HEK293T (cell line): Measurements from ENCODE around the gene MFSD6L.

Experiments used
- CTCF ChIA-PET: fragments of 350-600 bp; formaldehyde crosslinking; extraction: SDS; loops from one replicate; lab custom pipeline; 2021; ENCODE audit warnings: antibody characterized with exemption, inconsistent platforms; lab: Yijun Ruan, JAX
- POLR2A ChIA-PET: fragments of 350-600 bp; formaldehyde crosslinking; extraction: SDS; loops from one replicate; lab custom pipeline; 2020; ENCODE audit warnings: antibody characterized with exemption, inconsistent platforms; lab: Yijun Ruan, JAX
- DNase-seq: peaks from one replicate; pipeline ENCODE4 v3.0.0; 2012; ENCODE audit warnings: mixed read lengths; ENCODE audit errors: extremely low spot score
- ARNT ChIP-seq: fragments of 450-650 bp; IDR thresholded peaks from 2 replicates; pipeline ENCODE4 v1.6.1; 2017; ENCODE audit warnings: mild to moderate bottlenecking
- BHLHE40 ChIP-seq: fragments of 450-650 bp; IDR thresholded peaks from 2 replicates; pipeline ENCODE4 v1.6.1; 2016; ENCODE audit warnings: mild to moderate bottlenecking, moderate library complexity, borderline replicate concordance
- CTBP1 ChIP-seq: fragments of 450-650 bp; IDR thresholded peaks from 2 replicates; pipeline ENCODE4 v1.6.1; 2016; ENCODE audit warnings: borderline replicate concordance
- ELF4 ChIP-seq: fragments of 450-650 bp; IDR thresholded peaks from 2 replicates; pipeline ENCODE4 v1.6.1; 2017; ENCODE audit warnings: antibody characterized with exemption
- FOXA1 ChIP-seq: fragments of 450-650 bp; IDR thresholded peaks from 2 replicates; pipeline ENCODE4 v1.6.1; 2016; ENCODE audit warnings: mild to moderate bottlenecking
- FOXK2 ChIP-seq: fragments of 450-650 bp; IDR thresholded peaks from 2 replicates; pipeline ENCODE4 v1.6.1; 2016; ENCODE audit warnings: mild to moderate bottlenecking
- FOXM1 ChIP-seq: fragments of 450-650 bp; IDR thresholded peaks from 2 replicates; pipeline ENCODE4 v1.6.1; 2017; ENCODE audit warnings: mild to moderate bottlenecking, borderline replicate concordance
- HDGF ChIP-seq: fragments of 450-650 bp; IDR thresholded peaks from 2 replicates; pipeline ENCODE4 v1.6.1; 2017; ENCODE audit warnings: antibody characterized with exemption, borderline replicate concordance
- L3MBTL2 ChIP-seq: fragments of 450-650 bp; conservative IDR thresholded peaks from 2 replicates; pipeline ENCODE4 v1.6.1; 2016; ENCODE audit warnings: mild to moderate bottlenecking
- LEF1 ChIP-seq: fragments of 450-650 bp; IDR thresholded peaks from 2 replicates; pipeline ENCODE4 v1.6.1; 2017; ENCODE audit warnings: mild to moderate bottlenecking, borderline replicate concordance
- NFRKB ChIP-seq: fragments of 450-650 bp; IDR thresholded peaks from 2 replicates; pipeline ENCODE4 v1.6.1; 2016; ENCODE audit warnings: mild to moderate bottlenecking, moderate library complexity
- SP1 ChIP-seq: fragments of 450-650 bp; IDR thresholded peaks from 2 replicates; pipeline ENCODE4 v1.6.1; 2017
- SUZ12 ChIP-seq: fragments of 450-650 bp; IDR thresholded peaks from 2 replicates; pipeline ENCODE4 v1.6.1; 2016; ENCODE audit warnings: mild to moderate bottlenecking
- TARDBP ChIP-seq: fragments of 450-650 bp; IDR thresholded peaks from 2 replicates; pipeline ENCODE4 v1.6.1; 2016
- ZNF384 ChIP-seq: fragments of 450-650 bp; IDR thresholded peaks from 2 replicates; pipeline ENCODE4 v1.6.1; 2016
- TF ChIP-seq, protein P1 (sequence below): fragments of 450-650 bp; IDR thresholded peaks from 2 replicates; pipeline ENCODE4 v1.6.1; 2016

The MFSD6L gene

DNA sequence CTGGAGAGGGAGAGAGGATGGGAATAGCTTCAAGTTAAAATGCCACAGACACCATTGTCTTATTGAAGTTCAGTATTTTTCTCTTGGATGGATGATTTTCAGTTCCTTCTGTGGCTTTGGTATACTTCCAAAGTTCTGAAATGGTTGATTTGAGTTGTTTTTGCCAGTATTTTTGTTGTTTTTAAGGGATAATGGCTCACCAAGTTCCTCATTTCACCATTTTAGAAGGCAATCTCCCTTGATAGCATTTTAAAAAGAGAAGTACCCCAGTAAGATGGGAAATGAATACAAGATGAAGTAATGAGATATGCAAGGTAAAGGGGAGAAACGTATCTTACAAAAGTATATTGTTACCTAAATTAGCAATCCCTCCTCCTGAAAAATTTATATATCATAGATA lies 22.3 kb downstream of the MFSD6L start:
- TF ChIP-seq SUZ12 = no peak
- no peak for TF ChIP-seq ELF4
- TF ChIP-seq BHLHE40 = no peak
- no peak for TF ChIP-seq HDGF
- no peak for TF ChIP-seq L3MBTL2
- no peak for TF ChIP-seq FOXK2
- CTCF ChIA-PET = interaction anchor here (1.9 kb wide), 1 partner anchor 9 kb away, joined by 4 read pairs; no protein-coding TSS in a partner anchor
- DNase-seq = no peak
- POLR2A ChIA-PET = no interaction called here

DNA sequence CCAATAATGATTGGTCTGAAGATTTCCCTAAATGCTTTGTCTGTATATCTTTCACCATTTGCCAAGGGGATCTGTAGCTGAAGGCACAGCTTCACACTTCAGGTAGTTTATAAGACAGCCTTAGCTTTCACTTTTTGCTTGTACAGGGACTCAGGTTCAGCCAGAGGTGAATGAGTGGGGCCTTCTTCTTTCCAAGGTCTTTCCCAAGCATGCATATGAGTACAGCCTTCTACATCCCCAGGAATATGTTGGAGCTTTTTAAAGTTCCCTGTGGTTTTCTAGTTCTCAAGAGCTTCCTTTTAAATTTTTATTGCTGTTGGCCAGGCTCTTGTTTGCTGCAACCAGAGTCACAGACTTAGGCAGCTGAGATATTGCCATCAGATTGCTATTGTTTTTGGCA lies 22.9 kb downstream of the MFSD6L start:
- POLR2A ChIA-PET = no interaction called here
- CTCF ChIA-PET = interaction anchor here (1.9 kb wide), 1 partner anchor 10 kb away, joined by 4 read pairs; no protein-coding TSS in a partner anchor
- no peak for TF ChIP-seq LEF1
- no peak for TF ChIP-seq L3MBTL2
- no peak for TF ChIP-seq ELF4
- TF ChIP-seq HDGF = no peak
- TF ChIP-seq NFRKB = no peak
- no peak for TF ChIP-seq SUZ12
- no peak for DNase-seq

DNA sequence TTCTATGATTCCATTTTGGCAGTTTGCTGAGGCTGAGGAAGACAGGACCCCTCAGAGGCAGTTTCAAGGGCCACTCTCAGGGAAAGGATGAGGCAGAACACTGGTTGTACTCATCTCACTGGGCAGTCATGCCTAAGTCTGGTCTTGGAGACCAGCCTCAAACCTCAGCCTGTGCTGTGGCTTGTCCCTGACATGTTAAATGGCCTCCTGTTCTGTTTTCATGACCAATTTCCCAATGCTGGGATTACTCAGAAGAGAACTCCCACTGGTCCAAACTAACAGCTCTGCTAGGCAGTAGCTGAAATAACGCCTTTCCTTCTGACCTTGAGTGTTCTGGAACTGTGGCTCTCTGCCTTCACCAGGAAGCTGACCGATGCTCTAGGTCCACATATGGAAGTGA lies 32.4 kb downstream of the MFSD6L start:
- POLR2A ChIA-PET = no interaction called here
- CTCF ChIA-PET = no interaction called here
- no peak for TF ChIP-seq HDGF
- no peak for TF ChIP-seq BHLHE40
- no peak for TF ChIP-seq TARDBP
- TF ChIP-seq ZNF384 = no peak
- TF ChIP-seq SUZ12 = no peak
- DNase-seq = no peak

DNA sequence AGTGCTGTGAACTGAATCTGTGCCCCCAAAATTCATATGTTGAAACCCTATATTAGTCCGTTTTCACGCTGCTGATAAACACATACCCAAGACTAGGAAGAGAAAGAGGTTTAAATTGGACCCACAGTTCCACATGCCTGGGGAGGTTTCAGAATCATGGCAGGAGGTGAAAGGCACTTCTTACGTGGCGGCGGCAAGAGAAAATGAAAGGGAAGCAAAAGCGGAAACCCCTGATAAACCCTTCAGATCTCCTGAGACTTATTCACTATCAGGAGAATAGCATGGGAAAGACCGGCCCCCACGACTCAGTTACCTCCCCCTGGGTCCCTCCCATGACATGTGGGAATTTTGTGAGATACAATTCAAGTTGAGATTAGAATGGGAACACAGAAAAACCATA lies 37.2 kb downstream of the MFSD6L start:
- ChIA-PET CTCF (no interaction called here), POLR2A (no interaction called here)
- DNase-seq = no peak
- TF ChIP-seq ZNF384 (no peak), CTBP1 (no peak), LEF1 (no peak), FOXK2 (no peak), ELF4 (no peak)

DNA sequence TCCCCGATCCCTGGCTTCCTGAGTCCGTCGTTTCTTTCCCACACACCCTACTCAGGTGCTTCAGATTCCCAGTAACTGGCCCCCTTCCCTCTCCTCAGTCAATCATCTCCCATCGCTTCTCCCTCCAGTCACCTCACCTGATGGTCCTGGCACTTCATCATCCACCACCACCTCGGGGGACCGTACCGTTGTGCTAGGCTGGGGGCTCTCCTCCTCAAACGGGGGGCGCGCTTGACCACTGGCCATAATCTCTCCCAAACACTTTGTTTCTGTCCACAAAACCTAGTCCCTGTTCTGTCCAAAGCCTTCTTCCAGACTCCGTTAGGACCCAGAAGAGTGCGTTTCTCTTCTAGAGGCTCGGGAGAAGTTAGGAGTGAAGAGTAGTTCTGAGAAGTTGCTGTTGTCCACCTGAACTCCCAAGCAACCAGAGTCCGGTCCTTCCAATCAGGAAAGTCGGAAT lies 41.0 kb downstream of the MFSD6L start, which contains the start of gene SPDYE4:
TSS of gene SPDYE4 (minus strand) at position 410 of the 460 bp plus-strand sequence. CDS start at position 246, 164 bp downstream.
- no peak for DNase-seq
- CTCF ChIA-PET = no interaction called here
- POLR2A ChIA-PET = no interaction called here
- no peak for TF ChIP-seq NFRKB

DNA sequence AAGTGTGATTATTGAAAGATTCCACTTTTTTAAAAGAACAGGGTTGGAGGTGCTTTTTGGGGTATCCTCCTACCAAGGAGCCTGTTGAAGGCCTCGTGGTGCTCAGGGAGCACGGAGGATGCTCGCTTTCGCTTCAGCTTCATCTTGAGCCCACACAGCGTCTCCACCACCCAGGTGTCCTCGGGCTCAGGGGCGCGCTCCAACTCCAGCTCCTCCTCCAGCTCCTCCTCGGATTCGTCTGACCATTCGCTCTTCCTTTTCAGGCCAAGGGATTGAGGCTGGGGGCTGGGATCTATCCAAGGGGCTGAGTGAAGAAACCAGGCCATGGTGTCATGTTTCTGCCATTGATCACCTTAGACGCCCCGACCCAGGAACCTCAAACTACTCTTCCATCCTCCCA lies 42.0 kb downstream of the MFSD6L start:
- ChIA-PET CTCF (no interaction called here), POLR2A (no interaction called here)
- no peak for DNase-seq
- TF ChIP-seq SUZ12 = no peak
- TF ChIP-seq SP1 = no peak
- TF ChIP-seq CTBP1 = no peak
- no peak for TF ChIP-seq HDGF
- TF ChIP-seq NFRKB = no peak
- TF ChIP-seq LEF1 = no peak
- TF ChIP-seq L3MBTL2 = no peak
- TF ChIP-seq FOXA1 = no peak
- TF ChIP-seq, protein P1, sequence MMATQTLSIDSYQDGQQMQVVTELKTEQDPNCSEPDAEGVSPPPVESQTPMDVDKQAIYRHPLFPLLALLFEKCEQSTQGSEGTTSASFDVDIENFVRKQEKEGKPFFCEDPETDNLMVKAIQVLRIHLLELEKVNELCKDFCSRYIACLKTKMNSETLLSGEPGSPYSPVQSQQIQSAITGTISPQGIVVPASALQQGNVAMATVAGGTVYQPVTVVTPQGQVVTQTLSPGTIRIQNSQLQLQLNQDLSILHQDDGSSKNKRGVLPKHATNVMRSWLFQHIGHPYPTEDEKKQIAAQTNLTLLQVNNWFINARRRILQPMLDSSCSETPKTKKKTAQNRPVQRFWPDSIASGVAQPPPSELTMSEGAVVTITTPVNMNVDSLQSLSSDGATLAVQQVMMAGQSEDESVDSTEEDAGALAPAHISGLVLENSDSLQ = no peak
- TF ChIP-seq BHLHE40 = no peak
- TF ChIP-seq ELF4 = no peak

DNA sequence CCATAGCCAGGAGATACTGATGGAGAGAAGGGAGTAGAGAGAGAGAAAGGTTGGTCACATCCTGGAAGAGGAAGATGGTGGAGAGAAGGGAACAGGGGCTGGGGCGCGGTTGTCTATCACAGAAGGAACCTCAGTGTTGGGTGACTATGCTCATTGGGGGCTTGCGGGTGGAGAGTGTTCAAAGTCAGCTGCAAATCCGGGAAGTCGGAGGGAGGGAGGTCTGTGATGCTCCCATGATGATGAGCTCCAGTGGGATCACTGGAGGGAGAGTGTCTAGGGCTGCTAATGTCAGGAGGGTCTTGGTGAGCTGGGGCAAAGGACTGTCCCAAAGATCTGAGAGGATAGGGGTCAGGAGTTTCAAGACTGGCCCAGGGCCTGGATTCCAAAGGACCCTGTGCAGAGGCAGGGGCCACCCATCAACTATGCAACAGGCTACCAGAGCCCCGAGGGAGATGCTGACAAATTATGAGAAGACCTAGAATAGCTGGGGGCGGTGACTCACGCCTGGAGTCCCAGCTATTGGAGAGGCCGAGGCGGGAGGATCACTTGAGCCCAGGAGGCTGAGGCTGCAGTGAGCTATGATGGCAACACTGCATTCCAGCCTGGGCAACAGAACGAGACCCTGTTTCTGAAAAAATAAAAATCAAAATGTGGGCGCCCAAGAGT lies 43.4 kb downstream of the MFSD6L start:
- CTCF ChIA-PET = no interaction called here
- POLR2A ChIA-PET = no interaction called here
- DNase-seq = no peak
- TF ChIP-seq TARDBP (no peak), SUZ12 (no peak), ZNF384 (no peak), ARNT (no peak), SP1 (no peak), LEF1 (no peak), ELF4 (no peak), FOXA1 (no peak), L3MBTL2 (no peak), NFRKB (no peak), CTBP1 (no peak), FOXM1 (no peak), FOXK2 (no peak), BHLHE40 (no peak)
- TF ChIP-seq, protein P1 = no peak

DNA sequence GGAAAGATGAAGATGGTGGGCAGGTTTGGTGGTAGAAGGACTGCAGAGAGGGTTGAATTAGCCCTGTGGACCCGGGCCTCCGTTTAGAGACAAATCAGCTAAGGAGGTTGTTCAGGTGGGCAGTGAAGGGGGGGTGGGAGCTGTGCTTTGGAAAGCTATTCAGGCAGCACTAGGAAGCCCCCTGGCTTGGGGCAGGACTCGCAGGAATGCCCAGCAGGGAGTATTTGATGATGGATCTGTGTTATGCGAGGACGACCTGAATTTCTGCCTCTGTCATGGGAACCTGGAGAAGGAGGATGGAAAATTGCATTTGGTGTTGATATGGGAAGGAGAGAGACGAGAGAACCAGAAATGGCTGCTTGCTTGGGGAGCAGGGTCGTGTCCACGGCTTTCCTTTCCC lies 44.3 kb downstream of the MFSD6L start:
- ChIA-PET CTCF (interaction anchor here (0.7 to 1.2 kb wide), 2 partner anchors 141 to 217 kb away, joined by 3 read pairs; no protein-coding TSS in a partner anchor), POLR2A (no interaction called here)
- TF ChIP-seq LEF1 (no peak), HDGF (no peak), TARDBP (no peak), CTBP1 (no peak), FOXM1 (no peak), ZNF384 (no peak), ELF4 (no peak)
- no peak for DNase-seq
